Neutrophil (primary cell): Measurements from ENCODE around the gene RTRAF.
A peak's percentile ranks its signal among the peaks of the same experiment; 100 is the strongest.

Experiments used
- H3K27ac ChIP-seq: fragments of 200-600 bp; sonication (generic); 2 replicates; pipeline ENCODE4 v1.5.1; 2016; ENCODE audit warnings: mild to moderate bottlenecking, moderate library complexity
- H3K27me3 ChIP-seq: fragments of 200-600 bp; sonication (generic); 2 replicates; pipeline ENCODE4 v1.6.0; 2016; ENCODE audit warnings: mild to moderate bottlenecking
- H3K36me3 ChIP-seq: fragments of 200-600 bp; sonication (generic); 2 replicates; pipeline ENCODE4 v1.5.1; 2017
- H3K4me1 ChIP-seq, 2 experiments: fragments of 200-600 bp in 1 of 2; sonication (generic) in 1 of 2; 1 replicate in 1 of 2; 2 replicates in 1 of 2; pipeline versions ENCODE4 v1.5.1 to v1.6.1; 2013 to 2016; ENCODE audit warnings: low read depth in 1 of 2, low read length in 1 of 2, mild to moderate bottlenecking in 1 of 2, moderate library complexity in 1 of 2; ENCODE audit not compliant: control insufficient read depth in 1 of 2, insufficient read depth in 1 of 2
- H3K4me3 ChIP-seq, 2 experiments: fragments of 200-600 bp in 1 of 2; sonication (generic) in 1 of 2; 1 replicate in 1 of 2; 2 replicates in 1 of 2; pipeline ENCODE4 v1.5.1; 2013 to 2016; ENCODE audit warnings: low read depth in 1 of 2, low read length in 1 of 2, mild to moderate bottlenecking in 1 of 2, moderate library complexity in 1 of 2
- H3K9me3 ChIP-seq: fragments of 200-600 bp; sonication (generic); 2 replicates; pipeline ENCODE4 v1.5.1; 2016
- TF ChIP-seq, protein P1 (sequence below): fragments of 200-600 bp; sonication (generic); IDR thresholded peaks from 2 replicates; pipeline ENCODE4 v1.5.1; 2016; ENCODE audit warnings: antibody characterized with exemption

The RTRAF gene

DNA sequence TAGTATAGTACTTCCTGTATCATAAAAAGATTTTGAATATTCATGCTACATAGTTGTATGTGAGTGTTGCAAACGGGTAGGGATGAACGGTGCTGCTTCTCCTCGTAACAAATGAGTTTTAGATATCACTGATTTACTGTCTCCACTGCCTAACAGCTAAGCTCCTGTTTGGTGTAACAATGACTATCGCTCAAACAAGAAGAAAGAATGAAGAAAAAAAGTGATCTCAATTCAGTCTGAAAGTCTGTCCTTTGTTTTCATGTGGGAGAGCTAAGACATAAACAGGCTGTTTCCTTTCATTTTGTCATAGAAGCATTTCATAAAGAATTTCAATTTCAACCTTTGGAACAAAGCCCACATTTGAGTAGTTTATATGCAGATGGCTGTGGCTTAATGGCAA, 26.1 kb upstream of the RTRAF start:
- Histone ChIP-seq H3K36me3 (peaks cover 57% of the 10 kb centered on the region), H3K27ac (peak overlapping the region; percentile 4), H3K27me3 (no peaks in the 10 kb centered on the region), H3K9me3 (no peaks in the 10 kb centered on the region), H3K4me1 (no peaks in the 10 kb centered on the region), H3K4me3 (no peak overlapping the region)
- TF ChIP-seq, protein P1, sequence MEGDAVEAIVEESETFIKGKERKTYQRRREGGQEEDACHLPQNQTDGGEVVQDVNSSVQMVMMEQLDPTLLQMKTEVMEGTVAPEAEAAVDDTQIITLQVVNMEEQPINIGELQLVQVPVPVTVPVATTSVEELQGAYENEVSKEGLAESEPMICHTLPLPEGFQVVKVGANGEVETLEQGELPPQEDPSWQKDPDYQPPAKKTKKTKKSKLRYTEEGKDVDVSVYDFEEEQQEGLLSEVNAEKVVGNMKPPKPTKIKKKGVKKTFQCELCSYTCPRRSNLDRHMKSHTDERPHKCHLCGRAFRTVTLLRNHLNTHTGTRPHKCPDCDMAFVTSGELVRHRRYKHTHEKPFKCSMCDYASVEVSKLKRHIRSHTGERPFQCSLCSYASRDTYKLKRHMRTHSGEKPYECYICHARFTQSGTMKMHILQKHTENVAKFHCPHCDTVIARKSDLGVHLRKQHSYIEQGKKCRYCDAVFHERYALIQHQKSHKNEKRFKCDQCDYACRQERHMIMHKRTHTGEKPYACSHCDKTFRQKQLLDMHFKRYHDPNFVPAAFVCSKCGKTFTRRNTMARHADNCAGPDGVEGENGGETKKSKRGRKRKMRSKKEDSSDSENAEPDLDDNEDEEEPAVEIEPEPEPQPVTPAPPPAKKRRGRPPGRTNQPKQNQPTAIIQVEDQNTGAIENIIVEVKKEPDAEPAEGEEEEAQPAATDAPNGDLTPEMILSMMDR, result no peak

DNA sequence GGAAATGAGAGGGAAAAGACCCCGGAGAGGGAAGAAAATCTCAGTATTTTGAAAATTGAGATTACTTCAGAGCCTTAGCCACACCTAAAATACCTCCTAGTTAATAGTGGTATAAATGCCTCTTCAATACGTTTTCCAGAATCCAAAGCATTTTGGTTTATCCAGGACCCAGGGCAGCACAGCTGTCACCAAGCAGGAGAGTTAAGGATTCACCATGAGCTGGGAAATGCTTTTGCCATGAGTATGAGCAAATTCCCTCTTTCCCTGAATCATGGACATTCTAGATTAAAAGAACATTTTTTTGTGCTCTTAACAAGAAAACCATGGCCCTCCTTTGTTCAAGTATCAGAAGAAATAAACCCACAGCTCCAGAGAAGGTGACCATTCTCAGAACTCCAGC, 21.8 kb upstream of the RTRAF start:
- H3K27me3 ChIP-seq, result no peaks in the 10 kb centered on the region
- TF ChIP-seq, protein P1, result no peak
- H3K27ac ChIP-seq, result no peak overlapping the region
- H3K36me3 ChIP-seq, result peaks cover 70% of the 10 kb centered on the region
- H3K4me1 ChIP-seq, result no peaks in the 10 kb centered on the region
- H3K4me3 ChIP-seq, result no peak overlapping the region
- no peaks in the 10 kb centered on the region for H3K9me3 ChIP-seq

DNA sequence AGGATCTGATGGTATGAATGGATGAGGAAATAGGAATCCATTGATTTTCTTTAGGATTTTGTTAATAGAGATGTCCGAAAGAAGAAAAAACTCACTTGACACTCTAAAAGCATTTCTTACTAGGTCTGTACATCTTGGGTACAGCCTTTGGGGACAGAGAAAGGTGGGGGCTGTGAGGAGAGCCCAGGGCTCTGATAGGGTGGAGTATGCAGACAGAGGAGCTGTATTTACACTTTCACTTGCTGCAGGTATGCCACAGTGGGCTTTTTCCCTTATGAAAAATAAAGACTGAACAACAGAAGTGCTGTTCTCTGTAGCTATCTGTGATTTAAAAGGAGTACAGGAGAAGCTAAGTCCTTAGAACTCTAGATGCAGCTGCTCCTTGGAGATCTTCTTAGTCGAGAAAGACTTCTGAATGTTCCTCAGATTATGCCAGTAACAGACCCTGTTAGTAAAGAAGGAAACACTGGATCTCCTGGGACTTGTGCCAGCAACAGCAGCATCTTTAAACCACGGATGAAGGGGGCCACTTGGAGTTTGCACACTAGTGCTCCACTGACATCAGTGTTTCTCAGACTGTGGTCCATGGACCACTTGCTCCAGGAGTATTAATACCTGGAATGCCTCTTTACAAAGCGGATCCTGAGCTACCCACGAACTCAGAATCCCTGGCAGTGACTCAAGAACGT, 19.4 kb upstream of the RTRAF start:
- TF ChIP-seq, protein P1, result no peak
- Histone ChIP-seq H3K4me1 (no peaks in the 10 kb centered on the region), H3K9me3 (no peaks in the 10 kb centered on the region), H3K36me3 (peaks cover 57% of the 10 kb centered on the region), H3K27me3 (no peaks in the 10 kb centered on the region), H3K27ac (peak overlapping the region; percentile 16), H3K4me3 (no peak overlapping the region)

DNA sequence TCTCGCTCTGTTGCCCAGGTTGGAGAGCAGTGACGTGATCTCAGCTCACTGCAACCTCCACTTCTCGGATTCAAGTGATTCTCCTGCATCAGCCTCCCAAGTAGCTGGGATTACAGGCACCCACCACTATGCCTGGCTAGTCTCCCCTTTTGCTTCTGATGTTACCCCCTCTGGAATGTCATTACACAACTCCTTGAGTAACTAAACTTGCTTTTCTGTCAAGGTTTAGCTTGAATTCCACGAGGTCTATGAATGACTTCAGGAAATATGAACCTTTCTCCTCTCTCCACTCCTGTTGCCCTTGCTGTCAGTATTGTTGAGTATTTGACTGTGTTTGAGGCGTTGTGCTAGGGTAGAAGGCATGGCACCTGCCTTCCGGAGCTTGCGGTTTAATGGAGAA, 16.8 kb upstream of the RTRAF start:
- Histone ChIP-seq H3K4me3 (no peak overlapping the region), H3K27me3 (no peaks in the 10 kb centered on the region), H3K36me3 (peaks cover 34% of the 10 kb centered on the region), H3K9me3 (no peaks in the 10 kb centered on the region), H3K4me1 (no peaks in the 10 kb centered on the region), H3K27ac (no peak overlapping the region)
- TF ChIP-seq, protein P1, result no peak

DNA sequence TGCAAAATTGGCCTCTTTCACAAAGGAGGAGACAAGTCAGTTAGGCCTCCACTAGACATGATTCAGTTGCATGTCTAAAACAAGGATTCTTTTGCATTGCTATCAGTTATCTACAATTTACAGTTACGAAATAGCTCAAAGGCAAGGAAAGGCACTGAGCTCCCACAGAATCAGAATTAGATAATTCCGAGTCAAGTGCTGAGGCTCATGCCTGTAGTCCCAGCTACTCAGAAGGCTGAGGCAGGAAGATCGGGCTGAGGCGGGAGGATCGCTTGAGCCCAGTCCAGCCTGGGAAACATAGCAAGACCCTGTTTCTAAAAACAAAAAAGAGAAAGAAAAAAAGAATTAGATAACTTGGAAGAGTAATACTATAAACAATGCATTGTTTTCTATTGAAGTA, 12.3 kb upstream of the RTRAF start:
- TF ChIP-seq, protein P1, result no peak
- no peaks in the 10 kb centered on the region for H3K27me3 ChIP-seq
- H3K4me1 ChIP-seq, result peaks cover 6 to 9% of the 10 kb centered on the region in 2 experiments
- no peak overlapping the region for H3K4me3 ChIP-seq
- H3K27ac ChIP-seq, result no peak overlapping the region
- no peaks in the 10 kb centered on the region for H3K36me3 ChIP-seq
- H3K9me3 ChIP-seq, result no peaks in the 10 kb centered on the region
